ENCODE data around the gene CARD11. TPM values are rescaled to one million over a fixed set of nuclear protein-coding genes. Genes with fewer than 3 reads are reported as not detected.

The CARD11 gene
- total and polyA plus RNA-seq, 2 of the 13 experiments (the other 11 are each of a cell fraction or from before 2014, with no cell fraction given), result 0.04 TPM; not detected in 1

- FAIRE-seq (no peak), DNase-seq (ENCODE audit: low spot score) (no peak), ATAC-seq (no peak)
- Histone ChIP-seq H2AFZ (ENCODE audit: low read length) (no peak overlapping the region), H4K20me1 (ENCODE audit: insufficient read depth, low read length) (no peaks in the 10 kb centered on the region), H3K9me3 (ENCODE audit: low read length) (no peaks in the 10 kb centered on the region), H3K79me2 (ENCODE audit: insufficient read depth, low read length) (no peaks in the 10 kb centered on the region), H3K9ac (ENCODE audit: insufficient read depth, low read depth, low read length) (no peak overlapping the region), H3K4me3 (replicated peaks in 1 of 3; ENCODE audit: insufficient read depth in 1 of 3, low read depth in 2 of 3, low read length in 3 of 3) (no peak overlapping the region), H3K36me3 (replicated peaks in 1 of 2; ENCODE audit: control insufficient read depth in 1 of 2, insufficient read depth in 2 of 2, low read length in 2 of 2) (no peaks in the 10 kb centered on the region), H3K27ac (ENCODE audit: extremely low read length, insufficient read depth, low read length) (no peak overlapping the region), H3K4me1 (ENCODE audit: insufficient read depth, low read length) (peaks cover 7% of the 10 kb centered on the region; the same call in 1 of the 2 replicates), H3K4me2 (ENCODE audit: low read depth, low read length) (no peak overlapping the region), H3K27me3 (ENCODE audit: control insufficient read depth in 1 of 2, insufficient read depth in 2 of 2, low read length in 2 of 2) (peaks cover 4 to 57% of the 10 kb centered on the region in 2 experiments; a peak in 3 of 5 replicates)
- POLR2A ChIA-PET, result no interaction called here
- CTCF ChIA-PET (ENCODE audit: low intra/inter-chr PET ratio, low total read pairs), result no interaction called here
- in situ Hi-C loops (cut with HindIII; ENCODE audit: extremely low pct_ligation_motif_present, low pct_unique_long_range_greater_than_20kb), result no loop called here
- intact Hi-C loops (cut with micrococcal nuclease; ENCODE audit: unreplicated experiment), result no loop called here
- TF ChIP-seq ZKSCAN1 (IDR thresholded peaks at IDR 0.05; ENCODE audit: low read length), result no peak
- no peak for TF ChIP-seq ZMYM2 (CRISPR knock-in tag; IDR thresholded peaks at IDR 0.05)
- TF ChIP-seq ZNF383 (CRISPR knock-in tag; IDR thresholded peaks at IDR 0.05; ENCODE audit: borderline replicate concordance), result no peak
- BruUV-seq (replicated peaks), result no TSS peak
- WGBS (ENCODE audit: low lambda C conversion rate), result 14% methylated on average over 10 of the region's 17 CpGs
Measured at GRCh38 chr7:2923886-2924574, 119.6 kb downstream of the CARD11 start.

DNA sequence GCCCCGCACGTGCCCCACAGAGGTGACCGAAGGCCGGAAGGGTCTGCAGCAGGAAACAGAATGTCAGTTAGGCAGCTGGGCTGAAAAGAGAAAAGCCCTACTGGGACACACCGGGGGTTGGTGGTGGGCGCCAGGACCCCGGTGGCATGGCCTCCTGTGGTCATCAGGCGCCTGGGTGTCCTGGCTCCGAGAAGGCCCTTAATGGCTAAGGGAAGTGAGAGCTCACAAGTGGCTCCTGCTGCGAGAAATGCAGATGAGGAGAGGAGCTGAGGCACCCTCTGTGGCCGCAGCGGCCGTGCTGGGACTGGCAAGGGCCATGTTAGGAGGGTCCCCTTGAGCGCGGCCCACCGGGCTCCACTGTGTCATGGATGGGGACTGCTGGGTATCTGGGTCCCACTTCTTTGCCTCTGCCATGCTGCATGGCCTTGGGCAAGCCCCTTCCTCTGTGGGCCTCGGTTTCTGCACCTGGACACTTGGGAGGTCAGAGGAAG, 120.3 kb downstream of the CARD11 start:
- H4K20me1 ChIP-seq (ENCODE audit: insufficient read depth, low read length), result no peaks in the 10 kb centered on the region
- BruUV-seq (replicated peaks), result no TSS peak
- TF ChIP-seq DNMT3B (CRISPR knock-in tag; conservative IDR thresholded peaks at IDR 0.05), result no peak
- TF ChIP-seq ZFP41 (CRISPR knock-in tag; IDR thresholded peaks at IDR 0.05; ENCODE audit: borderline replicate concordance), result no peak
- TF ChIP-seq HMG20A (CRISPR knock-in tag; IDR thresholded peaks at IDR 0.05; ENCODE audit: borderline replicate concordance), result no peak
- no peak for TF ChIP-seq GATAD1 (CRISPR knock-in tag; IDR thresholded peaks at IDR 0.05)
- no peak for TF ChIP-seq ZBTB1 (CRISPR knock-in tag; IDR thresholded peaks at IDR 0.05; ENCODE audit: borderline replicate concordance)
- no peak for TF ChIP-seq ZXDC (CRISPR knock-in tag; IDR thresholded peaks at IDR 0.05)
- no peak for TF ChIP-seq MIER3 (CRISPR knock-in tag; IDR thresholded peaks at IDR 0.05; ENCODE audit: borderline replicate concordance)
- TF ChIP-seq, protein P1, sequence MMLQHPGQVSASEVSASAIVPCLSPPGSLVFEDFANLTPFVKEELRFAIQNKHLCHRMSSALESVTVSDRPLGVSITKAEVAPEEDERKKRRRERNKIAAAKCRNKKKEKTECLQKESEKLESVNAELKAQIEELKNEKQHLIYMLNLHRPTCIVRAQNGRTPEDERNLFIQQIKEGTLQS (CRISPR knock-in tag; IDR thresholded peaks at IDR 0.05), result no peak
- no peak for TF ChIP-seq RCOR2 (CRISPR knock-in tag; IDR thresholded peaks at IDR 0.05)
- no peak for TF ChIP-seq MIER2 (CRISPR knock-in tag; IDR thresholded peaks at IDR 0.05)
- no peak for TF ChIP-seq SOX6 (IDR thresholded peaks at IDR 0.05)
- TF ChIP-seq SOX6 (CRISPR knock-in tag; IDR thresholded peaks at IDR 0.05), result no peak
- TF ChIP-seq, protein P2, sequence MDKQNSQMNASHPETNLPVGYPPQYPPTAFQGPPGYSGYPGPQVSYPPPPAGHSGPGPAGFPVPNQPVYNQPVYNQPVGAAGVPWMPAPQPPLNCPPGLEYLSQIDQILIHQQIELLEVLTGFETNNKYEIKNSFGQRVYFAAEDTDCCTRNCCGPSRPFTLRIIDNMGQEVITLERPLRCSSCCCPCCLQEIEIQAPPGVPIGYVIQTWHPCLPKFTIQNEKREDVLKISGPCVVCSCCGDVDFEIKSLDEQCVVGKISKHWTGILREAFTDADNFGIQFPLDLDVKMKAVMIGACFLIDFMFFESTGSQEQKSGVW (CRISPR knock-in tag; IDR thresholded peaks at IDR 0.05; ENCODE audit: borderline replicate concordance), result no peak

More for the DNA sequence above, 120.3 kb downstream of the CARD11 start:
- H3K79me2 ChIP-seq (ENCODE audit: insufficient read depth, low read length), result no peaks in the 10 kb centered on the region
- 38% methylated on average over 9 of the region's 17 CpGs for WGBS (ENCODE audit: low lambda C conversion rate)
- no peak for FAIRE-seq
- ChIA-PET CTCF (ENCODE audit: low intra/inter-chr PET ratio, low total read pairs) (no interaction called here), POLR2A (no interaction called here)
- H3K27ac ChIP-seq (ENCODE audit: extremely low read length, insufficient read depth, low read length), result no peak overlapping the region
- H3K9me3 ChIP-seq (ENCODE audit: low read length), result no peaks in the 10 kb centered on the region
- in situ Hi-C loops (cut with HindIII; ENCODE audit: extremely low pct_ligation_motif_present, low pct_unique_long_range_greater_than_20kb), result no loop called here
- peaks cover 7% of the 10 kb centered on the region; the same call in 1 of the 2 replicates for H3K4me1 ChIP-seq (ENCODE audit: insufficient read depth, low read length)
- H2AFZ ChIP-seq (ENCODE audit: low read length), result no peak overlapping the region
- H3K27me3 ChIP-seq (ENCODE audit: control insufficient read depth in 1 of 2, insufficient read depth in 2 of 2, low read length in 2 of 2), result peaks cover 4 to 60% of the 10 kb centered on the region in 2 experiments; a peak in 3 of 5 replicates
- H3K4me2 ChIP-seq (ENCODE audit: low read depth, low read length), result no peak overlapping the region
- ATAC-seq, result no peak
- DNase-seq (ENCODE audit: low spot score), result no peak
- no peak overlapping the region for H3K9ac ChIP-seq (ENCODE audit: insufficient read depth, low read depth, low read length)
- intact Hi-C loops (cut with micrococcal nuclease; ENCODE audit: unreplicated experiment), result no loop called here
- no peaks in the 10 kb centered on the region for H3K36me3 ChIP-seq (replicated peaks in 1 of 2; ENCODE audit: control insufficient read depth in 1 of 2, insufficient read depth in 2 of 2, low read length in 2 of 2)
- H3K4me3 ChIP-seq (replicated peaks in 1 of 3; ENCODE audit: insufficient read depth in 1 of 3, low read depth in 2 of 3, low read length in 3 of 3), result no peak overlapping the region
